Body of pancreas (tissue), 4 donors: ENCODE results near the gene PPP1CA.

Source experiments
- CTCF ChIP-seq, 7 experiments: fragments of 450-650 bp in 4 of 7; fragments of 200-600 bp in 3 of 7; sonication (generic) in 3 of 7; IDR thresholded peaks; one replicate each; pipeline ENCODE4 v1.5.1; 2016 to 2019; ENCODE audit warnings: antibody characterized with exemption in 7 of 7
- POLR2A ChIP-seq, 3 donors: fragments of 450-650 bp; IDR thresholded peaks; one replicate each; pipeline ENCODE4 v1.6.1; 2016; ENCODE audit warnings: antibody characterized with exemption in 3 of 3, mild to moderate bottlenecking in 2 of 3

GRCh38 chr11:67398661-67399563 is 2.7 kb downstream of the PPP1CA start:
- TF ChIP-seq CTCF (IDR thresholded peaks at IDR 0.05) (no peak), POLR2A (IDR thresholded peaks at IDR 0.05) (no peak)
